Erythroblast (primary cell): ENCODE results near the gene ADA.

Experiments
- GATA1 ChIP-seq: IDR thresholded peaks from 2 replicates; pipeline ENCODE4 v1.6.1; 2011; ENCODE audit warnings: low read depth, mild to moderate bottlenecking, control low read depth, low read length, moderate library complexity
- POLR2A ChIP-seq: IDR thresholded peaks from 2 replicates; pipeline ENCODE4 v1.6.1; 2011; ENCODE audit warnings: mild to moderate bottlenecking, low read length

GRCh38 chr20:44641325-44641724 is 10.2 kb downstream of the ADA start:
- TF ChIP-seq GATA1 (no peak), POLR2A (no peak)
